Transverse colon (tissue), 4 donors: Measurements from ENCODE around the gene SNAPC1. TPM values are rescaled to one million over a fixed set of nuclear protein-coding genes. Genes with fewer than 3 reads are reported as not detected.
"Not testable (repeated sequence)": the region's sequence is repeated elsewhere in the genome, so short reads cannot be mapped to it uniquely, and the experiment has no call there.

ENCODE experiments used
- DNase-seq: peaks from one replicate; pipeline ENCODE4 v3.0.0-alpha.2; 2019
- H3K27ac ChIP-seq, 4 donors: fragments of 200-600 bp; sonication (generic); 2 replicates each; pipeline ENCODE4 v1.5.1; 2016 to 2018; ENCODE audit warnings: inconsistent platforms in 4 of 4
- H3K27me3 ChIP-seq: fragments of 200-600 bp; sonication (generic); 2 replicates; pipeline ENCODE4 v1.5.1; 2017; ENCODE audit warnings: inconsistent platforms
- H3K36me3 ChIP-seq, 4 donors: fragments of 200-600 bp; sonication (generic); 2 replicates each; pipeline ENCODE4 v1.5.1; 2017 to 2019; ENCODE audit warnings: inconsistent platforms in 4 of 4
- H3K4me1 ChIP-seq, 4 donors: fragments of 200-600 bp; sonication (generic); 2 replicates each; pipeline ENCODE4 v1.5.1; 2017 to 2020; ENCODE audit warnings: inconsistent platforms in 4 of 4
- H3K4me3 ChIP-seq, 4 donors: fragments of 200-600 bp; sonication (generic); 1 replicate in 1 of 4; 2 replicates in 3 of 4; pipeline versions ENCODE4 v1.5.1 to v1.6.1; 2017 to 2019; ENCODE audit warnings: inconsistent platforms in 4 of 4
- H3K9me3 ChIP-seq, 2 donors: fragments of 200-600 bp; sonication (generic); 2 replicates each; pipeline ENCODE4 v1.5.1; 2017 to 2019; ENCODE audit warnings: inconsistent platforms in 2 of 2
- EP300 ChIP-seq: sonication (generic); formaldehyde crosslinking; IDR thresholded peaks from one replicate; pipeline ENCODE4 v1.6.1; 2017; ENCODE audit warnings: antibody characterized with exemption, low read depth
- POLR2A ChIP-seq: fragments of 450-650 bp; IDR thresholded peaks from one replicate; pipeline ENCODE4 v1.6.1; 2016; ENCODE audit warnings: antibody characterized with exemption, mild to moderate bottlenecking, moderate library complexity
- POLR2AphosphoS5 ChIP-seq, 3 donors: sonication (generic); formaldehyde crosslinking; IDR thresholded peaks; one replicate each; pipeline ENCODE4 v1.6.1; 2016; ENCODE audit warnings: antibody characterized with exemption in 3 of 3
- WGBS, 2 donors: methylation state at CpG; one replicate each; pipeline ENCODE4 v1.1.5; 2018; ENCODE audit warnings: low coverage in 1 of 2; 5-methylcytosine and 5-hydroxymethylcytosine counted together
- in situ Hi-C, 4 donors: fragments of 200-750 bp; cut with MboI; loops; one replicate each; pipeline versions ENCODE4 v1.15.0 to v1.15.1; 2017; ENCODE audit warnings: low sequenced_read_pairs in 3 of 4, low pct_ligation_motif_present in 1 of 4, low pct_unique_long_range_greater_than_20kb in 1 of 4
- intact Hi-C: fragments of 100-400 bp; cut with DNase I; formaldehyde crosslinking; loops from one replicate; pipeline ENCODE4 v1.15.1; 2023; ENCODE audit warnings: low total_unique reads
- total RNA-seq, 4 donors: library from RNA; depleted of rRNA; stranded (reverse); fragments of >200 nt; gene quantifications; one replicate each; pipeline ENCODE4 v1.1.0, GENCODE V29; 2016
- TF ChIP-seq, protein P1 (sequence below), 5 experiments: fragments of 200-600 bp in 3 of 5; fragments of 450-650 bp in 2 of 5; sonication (generic) in 3 of 5; IDR thresholded peaks; 1 replicate in 2 of 5; 2 replicates in 3 of 5; pipeline ENCODE4 v1.5.1; 2016 to 2017; ENCODE audit warnings: antibody characterized with exemption in 5 of 5, inconsistent platforms in 3 of 5, mild to moderate bottlenecking in 2 of 5, moderate library complexity in 1 of 5

SNAPC1 gene
- total RNA-seq, 4 donors from 2014 or later, result 0.20 to 5.1 (median 3.8) TPM; not detected in 1

GRCh38 chr14:61754627-61755381 is 7.4 kb upstream of the SNAPC1 start:
- Histone ChIP-seq H3K9me3 (no peaks in the 10 kb centered on the region), H3K4me3 (no peak overlapping the region), H3K4me1 (peaks cover 6 to 25% (median 14%) of the 10 kb centered on the region in 4 donors), H3K27ac (no peak overlapping the region), H3K27me3 (no peaks in the 10 kb centered on the region), H3K36me3 (no peaks in the 10 kb centered on the region)
- intact Hi-C loops (no loop called here), in situ Hi-C loops (no loop called here)
- TF ChIP-seq EP300, result no peak
- TF ChIP-seq, protein P1, sequence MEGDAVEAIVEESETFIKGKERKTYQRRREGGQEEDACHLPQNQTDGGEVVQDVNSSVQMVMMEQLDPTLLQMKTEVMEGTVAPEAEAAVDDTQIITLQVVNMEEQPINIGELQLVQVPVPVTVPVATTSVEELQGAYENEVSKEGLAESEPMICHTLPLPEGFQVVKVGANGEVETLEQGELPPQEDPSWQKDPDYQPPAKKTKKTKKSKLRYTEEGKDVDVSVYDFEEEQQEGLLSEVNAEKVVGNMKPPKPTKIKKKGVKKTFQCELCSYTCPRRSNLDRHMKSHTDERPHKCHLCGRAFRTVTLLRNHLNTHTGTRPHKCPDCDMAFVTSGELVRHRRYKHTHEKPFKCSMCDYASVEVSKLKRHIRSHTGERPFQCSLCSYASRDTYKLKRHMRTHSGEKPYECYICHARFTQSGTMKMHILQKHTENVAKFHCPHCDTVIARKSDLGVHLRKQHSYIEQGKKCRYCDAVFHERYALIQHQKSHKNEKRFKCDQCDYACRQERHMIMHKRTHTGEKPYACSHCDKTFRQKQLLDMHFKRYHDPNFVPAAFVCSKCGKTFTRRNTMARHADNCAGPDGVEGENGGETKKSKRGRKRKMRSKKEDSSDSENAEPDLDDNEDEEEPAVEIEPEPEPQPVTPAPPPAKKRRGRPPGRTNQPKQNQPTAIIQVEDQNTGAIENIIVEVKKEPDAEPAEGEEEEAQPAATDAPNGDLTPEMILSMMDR (IDR thresholded peaks at IDR 0.05), result no peak
- TF ChIP-seq POLR2A, result no peak
- TF ChIP-seq POLR2AphosphoS5 (IDR thresholded peaks at IDR 0.05), result no peak
- WGBS, 2 donors, result 71 to 83% methylated on average over 5 of the region's 5 CpGs
- no peak for DNase-seq

GRCh38 chr14:61755382-61755742 is 6.9 kb upstream of the SNAPC1 start:
- DNase-seq, intact Hi-C loops, in situ Hi-C loops, H3K27me3 ChIP-seq, H3K9me3 ChIP-seq, H3K4me3 ChIP-seq, H3K27ac ChIP-seq, H3K36me3 ChIP-seq: not testable (repeated sequence)
- peaks cover 4 to 21% (median 8%) of the 10 kb centered on the region in 4 donors for H3K4me1 ChIP-seq

DNA sequence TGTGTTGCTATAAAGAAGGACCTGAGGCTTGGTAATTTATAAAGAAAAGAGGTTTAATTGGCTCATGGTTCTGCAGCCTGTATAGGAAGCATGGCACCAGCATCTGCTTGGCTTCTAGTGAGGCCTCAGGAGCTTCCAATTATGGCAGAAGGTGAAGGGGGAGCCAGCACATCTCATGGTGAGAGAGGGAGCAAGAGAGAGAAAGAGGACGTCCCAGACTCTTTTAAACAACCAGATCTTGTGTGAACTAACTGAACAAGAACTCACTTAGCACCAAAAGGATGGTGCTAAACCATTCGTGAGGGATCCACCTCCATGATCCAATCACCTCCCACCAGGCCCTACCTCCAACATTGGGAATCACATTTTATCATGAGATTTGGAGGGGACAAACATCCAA is 6.1 kb upstream of the SNAPC1 start:
- intact Hi-C loops (no loop called here), in situ Hi-C loops (no loop called here)
- Histone ChIP-seq H3K27ac (no peak overlapping the region), H3K36me3 (no peaks in the 10 kb centered on the region), H3K9me3 (no peaks in the 10 kb centered on the region), H3K4me1 (peaks cover 0 to 17% (median 3%) of the 10 kb centered on the region in 4 donors), H3K27me3 (no peaks in the 10 kb centered on the region), H3K4me3 (no peak overlapping the region)
- no peak for DNase-seq
- WGBS, 2 donors, result 85 to 100% methylated on average over 1 to 2 of the region's 2 CpGs
- TF ChIP-seq POLR2AphosphoS5 (IDR thresholded peaks at IDR 0.05), result no peak
- TF ChIP-seq, protein P1 (IDR thresholded peaks at IDR 0.05), result no peak
- no peak for TF ChIP-seq EP300
- no peak for TF ChIP-seq POLR2A

- no peak for DNase-seq
- Histone ChIP-seq H3K4me1 (peaks cover 7 to 24% (median 13%) of the 10 kb centered on the region in 4 donors), H3K27me3 (no peaks in the 10 kb centered on the region), H3K9me3 (no peaks in the 10 kb centered on the region), H3K27ac (no peak overlapping the region), H3K36me3 (no peaks in the 10 kb centered on the region), H3K4me3 (no peak overlapping the region)
- WGBS, 2 donors, result 87 to 92% methylated on average over 3 to 7 of the region's 7 CpGs
- intact Hi-C loops, result loop anchor here (10.0 kb wide), 1 partner anchor 65 kb away; the partner anchor contains the start of gene HIF1A
- TF ChIP-seq, protein P1 (IDR thresholded peaks at IDR 0.05), result no peak
- TF ChIP-seq EP300 (no peak), POLR2A (no peak), POLR2AphosphoS5 (IDR thresholded peaks at IDR 0.05) (no peak)
- in situ Hi-C loops, result no loop called here
Observed at GRCh38 chr14:61759878-61760277, 2.3 kb upstream of the SNAPC1 start.
